MM.1S (cell line): ENCODE measurements around the gene GATAD2B.

ENCODE experiments used
- DNase-seq: peaks from one replicate; pipeline ENCODE4 v3.0.0-alpha.2; 2015
- H2AFZ ChIP-seq: fragments of 300-600 bp; sonication (generic); 2 replicates; pipeline ENCODE4 v1.6.0; 2016; ENCODE audit warnings: antibody characterized with exemption, low read length
- H3F3A ChIP-seq: fragments of 300-600 bp; sonication (generic); 2 replicates; pipeline ENCODE4 v1.6.1; 2016; ENCODE audit warnings: mild to moderate bottlenecking, antibody characterized with exemption, low read length, moderate library complexity, mixed read lengths; ENCODE audit not compliant: insufficient read depth
- H3K27ac ChIP-seq: fragments of 300-600 bp; sonication (generic); 2 replicates; pipeline ENCODE4 v1.5.1; 2016; ENCODE audit warnings: mild to moderate bottlenecking, low read length
- H3K27me3 ChIP-seq: fragments of 300-600 bp; sonication (generic); replicated peaks from 2 replicates; pipeline ENCODE4 v1.6.0; 2016; ENCODE audit warnings: low read length; ENCODE audit not compliant: insufficient read depth
- H3K36me3 ChIP-seq: fragments of 300-600 bp; sonication (generic); replicated peaks from 2 replicates; pipeline ENCODE4 v1.6.1; 2016; ENCODE audit warnings: mild to moderate bottlenecking, low read length, mixed read lengths; ENCODE audit not compliant: insufficient read depth
- H3K4me1 ChIP-seq: fragments of 300-600 bp; sonication (generic); 2 replicates; pipeline ENCODE4 v1.6.1; 2016; ENCODE audit warnings: low read length, mixed read lengths
- H3K4me2 ChIP-seq: fragments of 300-600 bp; sonication (generic); 2 replicates; pipeline ENCODE4 v1.6.0; 2016; ENCODE audit warnings: low read depth, low read length
- H3K4me3 ChIP-seq: fragments of 300-600 bp; sonication (generic); 2 replicates; pipeline ENCODE4 v1.5.1; 2016; ENCODE audit warnings: low read length, mixed read lengths
- H3K79me2 ChIP-seq: fragments of 300-600 bp; sonication (generic); 2 replicates; pipeline ENCODE4 v1.6.1; 2016; ENCODE audit warnings: mixed run types, low read length, mixed read lengths
- H3K9ac ChIP-seq: fragments of 300-600 bp; sonication (generic); 2 replicates; pipeline ENCODE4 v1.6.1; 2016; ENCODE audit warnings: low read length, mixed read lengths
- H3K9me2 ChIP-seq: fragments of 300-600 bp; sonication (generic); replicated peaks from 2 replicates; pipeline ENCODE4 v1.6.1; 2016; ENCODE audit warnings: mild to moderate bottlenecking, low read length, mixed read lengths; ENCODE audit not compliant: insufficient read depth
- H3K9me3 ChIP-seq: fragments of 300-600 bp; sonication (generic); replicated peaks from 2 replicates; pipeline ENCODE4 v1.6.1; 2016; ENCODE audit warnings: mild to moderate bottlenecking, low read length, mixed read lengths; ENCODE audit not compliant: insufficient read depth
- H4K20me1 ChIP-seq: fragments of 300-600 bp; sonication (generic); 2 replicates; pipeline ENCODE4 v1.6.1; 2016; ENCODE audit warnings: mild to moderate bottlenecking, low read length, moderate library complexity, mixed read lengths; ENCODE audit not compliant: insufficient read depth
- EZH2 ChIP-seq: fragments of 300-600 bp; sonication (generic); optimal IDR thresholded peaks from 2 replicates; pipeline ENCODE3; 2017; ENCODE audit warnings: low read depth, mild to moderate bottlenecking, antibody characterized with exemption, low read length, mixed read lengths
- EZH2phosphoT487 ChIP-seq: fragments of 300-600 bp; sonication (generic); IDR thresholded peaks from 2 replicates; pipeline ENCODE4 v1.6.1; 2018; ENCODE audit warnings: antibody characterized with exemption, low read length
- TF ChIP-seq, protein P1 (sequence below): fragments of 300-600 bp; sonication (generic); IDR thresholded peaks from 2 replicates; pipeline ENCODE4 v1.5.1; 2016; ENCODE audit warnings: antibody characterized with exemption, low read length, mixed read lengths

Gene GATAD2B

DNA sequence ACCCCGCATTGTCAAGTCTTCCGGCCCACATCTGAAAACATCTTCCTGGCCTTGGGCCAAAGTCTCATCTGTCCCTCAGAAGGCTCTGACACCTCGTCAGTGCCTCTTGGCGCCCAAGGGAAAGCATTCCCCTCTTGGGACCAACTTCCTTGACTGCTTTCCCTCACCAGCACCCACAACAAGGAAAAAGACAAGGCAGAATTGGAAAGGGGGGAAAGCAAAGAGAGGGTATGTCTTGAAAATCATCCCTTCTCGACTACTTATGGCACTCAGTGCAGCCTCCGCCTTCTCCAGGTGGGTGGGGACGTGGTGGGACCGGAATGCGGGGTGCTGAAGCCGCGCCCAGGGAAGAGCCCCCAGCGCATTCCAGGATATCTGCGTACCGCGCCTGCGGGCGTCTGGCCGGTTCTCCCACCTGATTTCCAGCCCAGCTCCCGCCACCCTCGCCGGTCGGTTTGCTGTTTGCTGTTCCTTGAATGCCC, 41.1 kb upstream of the GATAD2B start:
- TF ChIP-seq EZH2phosphoT487 (no peak), EZH2 (no peak)
- TF ChIP-seq, protein P1, sequence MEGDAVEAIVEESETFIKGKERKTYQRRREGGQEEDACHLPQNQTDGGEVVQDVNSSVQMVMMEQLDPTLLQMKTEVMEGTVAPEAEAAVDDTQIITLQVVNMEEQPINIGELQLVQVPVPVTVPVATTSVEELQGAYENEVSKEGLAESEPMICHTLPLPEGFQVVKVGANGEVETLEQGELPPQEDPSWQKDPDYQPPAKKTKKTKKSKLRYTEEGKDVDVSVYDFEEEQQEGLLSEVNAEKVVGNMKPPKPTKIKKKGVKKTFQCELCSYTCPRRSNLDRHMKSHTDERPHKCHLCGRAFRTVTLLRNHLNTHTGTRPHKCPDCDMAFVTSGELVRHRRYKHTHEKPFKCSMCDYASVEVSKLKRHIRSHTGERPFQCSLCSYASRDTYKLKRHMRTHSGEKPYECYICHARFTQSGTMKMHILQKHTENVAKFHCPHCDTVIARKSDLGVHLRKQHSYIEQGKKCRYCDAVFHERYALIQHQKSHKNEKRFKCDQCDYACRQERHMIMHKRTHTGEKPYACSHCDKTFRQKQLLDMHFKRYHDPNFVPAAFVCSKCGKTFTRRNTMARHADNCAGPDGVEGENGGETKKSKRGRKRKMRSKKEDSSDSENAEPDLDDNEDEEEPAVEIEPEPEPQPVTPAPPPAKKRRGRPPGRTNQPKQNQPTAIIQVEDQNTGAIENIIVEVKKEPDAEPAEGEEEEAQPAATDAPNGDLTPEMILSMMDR: no peak
- no peaks in the 10 kb centered on the region for H3K9me3 ChIP-seq
- H3K4me2 ChIP-seq: peak overlapping the region; percentile 92
- peaks cover 41% of the 10 kb centered on the region for H3K79me2 ChIP-seq
- peak overlapping the region; percentile 66 for H3K9ac ChIP-seq
- peak overlapping the region; percentile 74 for H3K4me3 ChIP-seq
- H3K9me2 ChIP-seq: no peaks in the 10 kb centered on the region
- H3K27ac ChIP-seq: peak overlapping the region; percentile 20; the same call in 1 of the 2 replicates
- no peaks in the 10 kb centered on the region for H4K20me1 ChIP-seq
- DNase-seq: peak; percentile 34
- no peaks in the 10 kb centered on the region for H3K36me3 ChIP-seq
- H3K27me3 ChIP-seq: no peaks in the 10 kb centered on the region
- H3K4me1 ChIP-seq: peaks cover 29% of the 10 kb centered on the region
- H2AFZ ChIP-seq: peak overlapping the region; percentile 77
- H3F3A ChIP-seq: peaks cover 26% of the 10 kb centered on the region

DNA sequence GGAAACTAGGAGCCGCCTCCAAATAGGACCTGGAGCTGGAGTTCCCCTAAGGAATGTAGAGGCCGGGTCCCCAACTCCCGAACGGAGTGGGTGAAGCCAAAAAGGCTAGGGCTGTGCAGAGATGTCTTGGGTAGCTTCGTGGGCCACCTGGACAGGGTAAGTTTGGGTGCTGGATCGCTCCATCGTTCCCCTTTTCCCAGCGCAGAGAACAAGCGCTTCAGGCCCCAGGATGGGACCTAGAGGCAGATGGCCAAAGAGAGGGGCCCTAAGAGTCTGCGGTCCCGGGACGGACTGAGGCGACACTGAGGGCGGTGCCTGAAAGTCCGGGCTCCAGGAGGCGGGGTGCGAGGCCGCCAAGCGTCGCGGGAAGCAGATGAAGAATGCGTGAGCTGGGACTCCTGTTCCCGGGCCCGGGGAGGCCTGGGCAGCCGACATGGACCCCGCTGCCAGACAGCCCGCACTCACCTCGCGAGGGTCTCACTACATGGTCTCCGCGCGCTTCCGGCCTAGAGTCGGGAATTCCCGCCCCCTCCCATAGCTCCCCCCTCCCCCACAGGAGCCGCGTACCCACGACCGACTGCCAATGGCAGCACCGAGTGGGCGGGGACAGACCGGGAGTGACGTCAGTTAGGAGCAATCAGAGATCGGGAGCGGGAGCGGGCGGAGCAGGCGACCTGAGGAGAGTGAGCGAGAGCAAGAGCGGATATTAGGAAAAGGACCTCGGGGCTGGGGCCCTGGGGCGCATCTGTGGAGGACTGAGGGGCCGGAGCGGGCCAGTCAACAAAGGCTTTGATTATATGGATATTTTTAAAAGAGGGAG, 40.5 kb upstream of the GATAD2B start, which contains the start of gene SLC39A1:
SLC39A1 (minus strand) TSS at position 508 of the 820 bp plus-strand sequence. CDS start 822 bp downstream, outside the sequence.
- peak within 1 kb of the TSS; percentile 66 for H3K9ac ChIP-seq
- no peaks in the 10 kb centered on the region for H3K27me3 ChIP-seq
- peaks cover 39% of the 10 kb centered on the region for H3K79me2 ChIP-seq
- no peaks in the 10 kb centered on the region for H3K9me3 ChIP-seq
- H3K4me3 ChIP-seq: peak within 1 kb of the TSS; percentile 74
- no peaks in the 10 kb centered on the region for H3K9me2 ChIP-seq
- peak within 1 kb of the TSS; percentile 92 for H3K4me2 ChIP-seq
- H4K20me1 ChIP-seq: no peaks in the 10 kb centered on the region
- peaks cover 26% of the 10 kb centered on the region for H3F3A ChIP-seq
- no peaks in the 10 kb centered on the region for H3K36me3 ChIP-seq
- peaks cover 26% of the 10 kb centered on the region for H3K4me1 ChIP-seq
- H2AFZ ChIP-seq: peak within 1 kb of the TSS; percentile 77
- peak; percentile 99 for DNase-seq
- TF ChIP-seq EZH2 (no peak), EZH2phosphoT487 (no peak)
- TF ChIP-seq, protein P1: no peak
- peak within 1 kb of the TSS; percentile 20; the same call in 1 of the 2 replicates for H3K27ac ChIP-seq

DNA sequence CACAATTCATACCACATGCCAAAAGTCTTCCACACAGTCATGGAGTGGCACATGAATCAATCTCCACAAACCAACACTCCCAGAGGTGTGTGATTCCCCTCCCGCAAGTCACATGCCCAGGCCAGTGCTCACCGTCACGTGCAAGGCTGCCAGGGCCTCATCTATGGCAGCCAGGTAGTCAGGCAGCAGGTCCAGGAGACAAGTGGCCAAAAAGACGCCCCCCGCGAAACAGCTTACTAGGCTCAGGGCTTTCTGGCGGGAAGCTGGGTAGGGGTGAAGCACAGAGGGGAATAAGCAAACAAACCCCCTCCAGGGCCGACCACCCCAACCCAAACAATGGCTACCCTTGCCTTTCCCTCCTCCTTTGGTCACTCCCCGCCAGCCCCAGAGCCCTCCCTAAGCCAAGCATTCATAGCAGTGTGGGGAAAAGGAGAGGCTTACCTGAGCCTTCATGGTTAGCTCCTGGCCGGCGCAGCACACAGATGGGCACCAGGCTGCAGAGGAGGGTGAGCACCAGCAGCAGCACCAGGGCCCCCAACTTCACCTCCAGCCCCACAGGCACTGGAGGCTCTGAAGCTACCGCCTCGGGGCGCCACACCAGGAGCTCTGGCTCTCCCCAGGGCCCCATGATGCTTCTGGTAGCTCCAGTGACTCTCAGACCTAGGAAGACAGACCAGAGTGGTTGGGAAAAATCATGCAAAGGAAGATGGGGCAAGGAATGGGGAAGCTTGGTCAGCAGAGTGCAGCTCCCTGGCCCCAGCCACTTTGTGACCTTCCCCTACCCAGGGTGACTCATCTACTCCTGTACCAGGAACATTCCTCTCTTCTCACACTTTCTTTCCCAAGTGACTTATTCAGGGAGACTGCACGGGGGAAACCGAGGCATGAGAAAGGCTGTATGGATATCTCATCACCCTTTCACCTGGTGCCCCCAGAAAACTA, 39.6 kb upstream of the GATAD2B start:
- H3K9me3 ChIP-seq: no peaks in the 10 kb centered on the region
- H3F3A ChIP-seq: peaks cover 25% of the 10 kb centered on the region
- H3K4me3 ChIP-seq: peak overlapping the region; percentile 74
- peak overlapping the region; percentile 77 for H2AFZ ChIP-seq
- H3K4me2 ChIP-seq: peak overlapping the region; percentile 92
- peak overlapping the region; percentile 66 for H3K9ac ChIP-seq
- no peaks in the 10 kb centered on the region for H3K27me3 ChIP-seq
- no peak overlapping the region for H3K27ac ChIP-seq
- no peaks in the 10 kb centered on the region for H4K20me1 ChIP-seq
- no peak for DNase-seq
- TF ChIP-seq EZH2 (no peak), EZH2phosphoT487 (no peak)
- TF ChIP-seq, protein P1: no peak
- no peaks in the 10 kb centered on the region for H3K9me2 ChIP-seq
- H3K36me3 ChIP-seq: no peaks in the 10 kb centered on the region
- H3K4me1 ChIP-seq: peaks cover 26% of the 10 kb centered on the region
- H3K79me2 ChIP-seq: peaks cover 43% of the 10 kb centered on the region
